Measurements from ENCODE around the gene CARD10.
A peak's percentile ranks its signal among the peaks of the same experiment; 100 is the strongest.

GRCh38 chr22:37561212-37562048 lies 42.2 kb upstream of the CARD10 start:
- TF ChIP-seq CTCF (IDR thresholded peaks at IDR 0.05) (peak; percentile 64 to 98 (median 93)), POLR2A (IDR thresholded peaks at IDR 0.05) (peak; percentile 73 to 87 (median 76))

Measured in body of pancreas (tissue), 4 donors.